Ishikawa (cell line): ENCODE measurements around the gene ARL6IP1.

Source experiments
- CEBPB ChIP-seq: IDR thresholded peaks from 2 replicates; pipeline ENCODE4 v1.6.1; 2012
- CREB1 ChIP-seq: IDR thresholded peaks from 2 replicates; pipeline ENCODE4 v1.6.1; 2012; ENCODE audit warnings: low read depth
- EGR1 ChIP-seq: IDR thresholded peaks from 2 replicates; pipeline ENCODE4 v1.6.1; 2012
- EP300 ChIP-seq: IDR thresholded peaks from 2 replicates; pipeline ENCODE4 v1.6.1; 2012; ENCODE audit warnings: borderline replicate concordance
- FOXM1 ChIP-seq: IDR thresholded peaks from 2 replicates; pipeline ENCODE4 v1.6.1; 2012; ENCODE audit warnings: low read depth, borderline replicate concordance
- RAD21 ChIP-seq: IDR thresholded peaks from 2 replicates; pipeline ENCODE4 v1.6.1; 2012; ENCODE audit warnings: low read depth
- TAF1 ChIP-seq: IDR thresholded peaks from 2 replicates; pipeline ENCODE4 v1.6.1; 2012; ENCODE audit warnings: low read depth, mild to moderate bottlenecking
- TCF12 ChIP-seq: IDR thresholded peaks from 2 replicates; pipeline ENCODE4 v1.6.1; 2012; ENCODE audit warnings: low read depth
- TEAD4 ChIP-seq: IDR thresholded peaks from 2 replicates; pipeline ENCODE4 v1.6.1; 2012
- ZBTB7A ChIP-seq: IDR thresholded peaks from 2 replicates; pipeline ENCODE4 v1.6.1; 2012; ENCODE audit warnings: low read depth
- TF ChIP-seq, protein P1 (sequence below): IDR thresholded peaks from 2 replicates; pipeline ENCODE4 v1.6.1; 2012; ENCODE audit warnings: low read depth, mild to moderate bottlenecking
- TF ChIP-seq, protein P2 (sequence below): IDR thresholded peaks from 2 replicates; pipeline ENCODE4 v1.6.1; 2012

DNA sequence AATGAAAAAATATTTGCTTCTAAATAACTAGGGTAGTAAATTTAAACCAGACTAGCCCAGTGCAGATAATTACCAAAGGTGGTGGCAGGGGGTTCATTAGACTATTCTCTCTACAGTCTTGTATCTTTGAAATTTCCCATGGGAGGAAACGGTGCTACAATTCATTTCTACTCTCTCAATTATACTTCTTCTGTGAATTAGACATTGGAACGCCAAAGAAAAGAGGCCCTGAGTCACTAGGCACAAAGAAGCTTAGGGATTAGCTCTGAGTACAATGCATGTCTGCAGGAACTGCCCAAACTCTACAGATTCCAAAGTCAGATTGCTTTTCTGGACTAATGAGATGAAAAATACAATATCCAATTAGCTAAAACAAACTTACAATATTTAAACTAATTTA lies 30.7 kb upstream of the ARL6IP1 start:
- TF ChIP-seq CEBPB (no peak), TEAD4 (no peak), TCF12 (no peak), FOXM1 (no peak), EP300 (no peak), EGR1 (no peak), CREB1 (no peak), RAD21 (no peak), ZBTB7A (no peak), TAF1 (no peak)
- TF ChIP-seq, protein P1, sequence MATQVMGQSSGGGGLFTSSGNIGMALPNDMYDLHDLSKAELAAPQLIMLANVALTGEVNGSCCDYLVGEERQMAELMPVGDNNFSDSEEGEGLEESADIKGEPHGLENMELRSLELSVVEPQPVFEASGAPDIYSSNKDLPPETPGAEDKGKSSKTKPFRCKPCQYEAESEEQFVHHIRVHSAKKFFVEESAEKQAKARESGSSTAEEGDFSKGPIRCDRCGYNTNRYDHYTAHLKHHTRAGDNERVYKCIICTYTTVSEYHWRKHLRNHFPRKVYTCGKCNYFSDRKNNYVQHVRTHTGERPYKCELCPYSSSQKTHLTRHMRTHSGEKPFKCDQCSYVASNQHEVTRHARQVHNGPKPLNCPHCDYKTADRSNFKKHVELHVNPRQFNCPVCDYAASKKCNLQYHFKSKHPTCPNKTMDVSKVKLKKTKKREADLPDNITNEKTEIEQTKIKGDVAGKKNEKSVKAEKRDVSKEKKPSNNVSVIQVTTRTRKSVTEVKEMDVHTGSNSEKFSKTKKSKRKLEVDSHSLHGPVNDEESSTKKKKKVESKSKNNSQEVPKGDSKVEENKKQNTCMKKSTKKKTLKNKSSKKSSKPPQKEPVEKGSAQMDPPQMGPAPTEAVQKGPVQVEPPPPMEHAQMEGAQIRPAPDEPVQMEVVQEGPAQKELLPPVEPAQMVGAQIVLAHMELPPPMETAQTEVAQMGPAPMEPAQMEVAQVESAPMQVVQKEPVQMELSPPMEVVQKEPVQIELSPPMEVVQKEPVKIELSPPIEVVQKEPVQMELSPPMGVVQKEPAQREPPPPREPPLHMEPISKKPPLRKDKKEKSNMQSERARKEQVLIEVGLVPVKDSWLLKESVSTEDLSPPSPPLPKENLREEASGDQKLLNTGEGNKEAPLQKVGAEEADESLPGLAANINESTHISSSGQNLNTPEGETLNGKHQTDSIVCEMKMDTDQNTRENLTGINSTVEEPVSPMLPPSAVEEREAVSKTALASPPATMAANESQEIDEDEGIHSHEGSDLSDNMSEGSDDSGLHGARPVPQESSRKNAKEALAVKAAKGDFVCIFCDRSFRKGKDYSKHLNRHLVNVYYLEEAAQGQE, result no peak
- TF ChIP-seq, protein P2, sequence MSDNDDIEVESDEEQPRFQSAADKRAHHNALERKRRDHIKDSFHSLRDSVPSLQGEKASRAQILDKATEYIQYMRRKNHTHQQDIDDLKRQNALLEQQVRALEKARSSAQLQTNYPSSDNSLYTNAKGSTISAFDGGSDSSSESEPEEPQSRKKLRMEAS, result no peak
